ENCODE results near the gene LRRC4C.
"Not testable (repeated sequence)": the region's sequence is repeated elsewhere in the genome, so short reads cannot be mapped to it uniquely, and the experiment has no call there.

Gene LRRC4C

DNA sequence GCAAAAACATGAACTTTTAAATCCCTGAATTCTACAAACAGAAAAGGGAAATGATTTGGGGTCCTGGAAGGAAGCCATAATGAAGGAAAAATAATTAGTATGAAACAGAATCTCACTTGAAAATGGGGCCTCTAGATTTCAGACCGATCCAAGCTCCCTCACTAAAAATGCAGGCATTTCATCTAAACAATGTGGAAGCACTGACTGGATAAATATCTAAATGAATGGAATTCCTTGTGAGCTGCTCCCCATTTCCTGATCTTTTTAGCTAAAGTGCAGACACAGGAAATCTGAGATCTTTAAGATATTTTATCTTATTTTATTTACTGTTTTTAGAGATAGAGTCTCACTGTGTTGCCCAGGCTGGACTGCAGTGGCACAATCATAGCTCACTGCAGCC, 1255.8 kb downstream of the LRRC4C start:
- DNase-seq: no peak

DNA sequence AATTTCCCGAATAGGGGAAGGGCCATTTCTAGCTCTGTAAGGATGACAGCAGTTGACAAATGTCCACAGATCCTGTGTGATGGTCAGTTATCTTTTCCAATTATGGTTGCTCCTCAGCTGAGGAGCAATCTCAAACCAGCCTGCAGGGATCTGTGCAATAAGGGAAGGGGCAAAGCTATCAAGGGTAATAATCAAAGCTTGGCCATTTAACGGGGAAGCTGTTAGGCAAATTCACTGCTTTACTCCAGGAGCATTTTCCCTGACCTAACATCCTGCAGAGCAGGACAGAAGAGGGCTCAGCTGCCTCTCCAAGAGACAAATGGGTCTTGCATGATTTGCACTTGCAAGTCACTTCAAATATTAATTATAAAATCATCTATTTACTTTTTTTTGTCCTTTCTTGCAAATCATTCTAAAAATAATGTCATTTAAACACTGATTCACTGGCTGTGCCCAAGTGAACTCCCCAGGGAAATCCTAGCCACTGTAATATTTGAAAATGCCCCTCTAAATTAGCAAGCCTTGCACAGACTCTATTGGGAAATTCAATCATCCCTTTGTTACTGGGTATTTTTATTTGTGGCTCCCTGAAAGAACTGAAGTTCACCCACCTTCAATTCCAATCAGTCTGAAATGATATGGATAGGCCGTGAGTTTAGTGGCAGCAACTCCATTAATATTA, 1256.7 kb downstream of the LRRC4C start:
- DNase-seq: no peak

DNA sequence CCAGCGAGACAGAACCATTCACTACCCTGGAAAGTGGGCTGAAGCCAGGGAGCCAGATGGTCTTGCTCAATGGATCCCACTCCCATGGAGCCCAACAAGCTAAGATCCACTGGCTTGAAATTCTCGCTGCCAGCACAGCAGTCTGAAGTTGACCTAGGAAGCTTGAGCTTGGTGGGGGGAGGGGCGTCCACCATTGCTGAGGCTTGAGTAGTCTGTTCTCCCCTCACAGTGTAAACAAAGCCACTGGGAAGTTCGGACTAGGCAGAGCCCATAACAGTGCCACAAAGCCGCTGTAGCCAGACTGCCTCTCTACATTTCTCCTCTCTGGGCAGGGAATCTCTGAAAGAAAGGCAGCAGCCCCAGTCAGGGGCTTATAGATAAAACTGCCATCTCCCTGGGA, 1266.9 kb downstream of the LRRC4C start:
- not testable (repeated sequence) for DNase-seq

DNA sequence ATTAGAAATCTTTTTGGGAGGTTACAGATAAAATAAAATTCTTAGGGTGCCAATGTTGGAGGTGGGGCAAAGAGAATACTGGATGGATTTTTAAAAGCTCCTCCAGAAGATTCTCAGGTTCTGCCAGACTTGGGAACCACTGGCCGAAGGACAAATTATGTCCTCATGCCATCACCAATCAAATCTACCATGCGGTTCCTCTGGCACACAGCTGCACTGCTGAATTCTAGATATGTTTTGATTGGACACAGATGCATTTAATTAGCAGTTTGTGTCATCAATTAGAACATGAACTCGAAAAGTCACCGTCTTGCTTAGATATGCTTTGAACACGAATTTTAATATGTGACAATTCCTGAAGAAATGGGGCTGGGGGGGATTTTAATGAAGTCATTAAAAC, 1269.2 kb downstream of the LRRC4C start:
- DNase-seq: no peak

DNA sequence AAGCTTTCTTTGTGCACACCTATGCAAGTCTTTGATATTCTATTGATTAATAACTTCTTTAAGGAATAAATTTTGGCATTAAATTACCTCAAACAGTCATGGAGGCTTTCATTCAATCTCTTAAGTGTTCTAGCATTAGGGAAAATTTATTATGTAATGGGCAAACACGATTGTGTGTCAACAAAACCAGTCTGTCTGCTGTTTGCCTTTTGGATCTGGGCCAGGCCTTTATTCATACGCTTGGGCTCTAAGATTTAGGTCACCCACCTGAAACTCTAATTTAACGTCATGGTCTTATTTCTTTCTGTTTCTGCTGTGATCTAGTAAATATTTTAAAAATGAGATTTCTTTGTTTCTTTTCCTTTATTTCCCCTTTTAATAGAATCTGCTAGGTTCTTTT, 1270.6 kb downstream of the LRRC4C start:
- DNase-seq: no peak

DNA sequence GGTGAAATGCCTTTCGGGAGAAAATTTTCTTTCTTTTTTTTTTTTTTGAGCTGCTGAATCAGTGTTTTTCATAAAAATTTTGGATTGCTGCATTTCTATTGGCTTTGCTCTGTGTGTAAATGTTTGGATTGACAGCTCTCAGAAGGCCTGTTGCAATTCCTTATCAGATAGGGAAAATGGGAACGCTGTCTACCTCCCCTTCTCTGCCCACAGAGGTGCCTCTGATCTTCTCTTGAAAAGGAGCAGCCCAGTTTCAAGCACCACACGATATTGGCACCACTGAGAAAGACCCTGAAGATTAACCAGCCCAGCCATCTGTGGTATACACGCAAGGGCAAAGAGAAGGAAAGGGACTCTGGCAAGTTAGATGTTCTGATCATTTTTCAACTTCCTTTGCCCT, 1272.2 kb downstream of the LRRC4C start:
- DNase-seq: no peak

DNA sequence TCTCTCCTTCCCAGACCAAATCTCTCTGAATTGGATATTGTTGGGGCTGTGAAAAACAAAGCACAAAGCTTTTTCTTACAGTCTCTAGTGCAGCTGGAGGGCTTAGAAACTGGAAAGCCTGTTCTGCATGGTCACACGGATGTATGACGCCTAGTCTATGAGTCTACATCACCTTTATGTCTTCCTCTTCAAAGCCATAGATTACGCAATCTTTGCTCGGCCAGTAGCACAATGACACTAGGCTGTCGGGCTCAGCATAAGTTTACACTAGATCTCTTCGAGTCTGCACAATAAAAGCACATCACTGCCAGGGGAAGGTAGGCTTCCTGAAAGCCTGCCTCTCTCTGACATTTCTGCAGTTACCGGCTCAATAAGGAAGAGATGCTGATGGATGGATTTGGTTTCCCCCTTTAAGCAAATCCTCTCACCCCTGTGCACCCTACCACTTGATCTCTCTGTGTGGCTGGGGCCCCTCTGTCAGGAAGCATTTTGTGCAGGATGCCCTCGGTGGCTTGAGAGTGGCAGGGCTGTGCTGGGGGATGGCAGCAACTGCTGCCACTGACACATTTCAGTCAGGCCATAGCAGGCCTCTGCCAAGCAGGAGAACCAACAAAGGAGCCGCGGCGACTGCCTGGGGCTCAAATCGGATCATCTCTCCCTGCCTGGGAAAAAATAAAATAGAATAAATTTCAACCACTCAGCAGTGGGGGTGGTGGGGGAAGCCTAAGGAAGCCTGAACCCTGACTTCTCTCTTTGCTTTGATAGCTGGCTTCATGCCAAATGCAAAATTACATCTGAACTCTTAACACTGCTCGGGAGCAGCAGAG, 1272.8 kb downstream of the LRRC4C start:
- no peak for DNase-seq

DNA sequence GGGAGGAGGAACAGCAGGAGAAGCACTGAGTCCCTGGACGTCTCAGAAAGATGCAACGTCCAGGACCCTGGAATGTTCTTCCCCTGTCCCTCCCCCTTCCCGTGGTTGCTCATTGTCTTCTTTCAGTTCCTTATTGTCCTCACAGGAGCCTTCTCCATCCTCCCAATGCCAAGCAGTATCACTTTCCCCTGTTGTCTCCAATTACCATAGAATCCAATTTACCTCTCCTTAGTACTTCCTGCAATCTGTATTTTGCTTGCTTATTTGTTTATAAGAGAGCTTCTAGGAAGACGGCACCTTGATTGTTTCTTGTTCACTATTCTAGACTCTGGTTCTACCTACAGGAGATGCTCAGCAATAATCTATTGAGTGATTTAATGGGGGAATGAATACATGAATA, 1273.7 kb downstream of the LRRC4C start:
- DNase-seq: no peak

DNA sequence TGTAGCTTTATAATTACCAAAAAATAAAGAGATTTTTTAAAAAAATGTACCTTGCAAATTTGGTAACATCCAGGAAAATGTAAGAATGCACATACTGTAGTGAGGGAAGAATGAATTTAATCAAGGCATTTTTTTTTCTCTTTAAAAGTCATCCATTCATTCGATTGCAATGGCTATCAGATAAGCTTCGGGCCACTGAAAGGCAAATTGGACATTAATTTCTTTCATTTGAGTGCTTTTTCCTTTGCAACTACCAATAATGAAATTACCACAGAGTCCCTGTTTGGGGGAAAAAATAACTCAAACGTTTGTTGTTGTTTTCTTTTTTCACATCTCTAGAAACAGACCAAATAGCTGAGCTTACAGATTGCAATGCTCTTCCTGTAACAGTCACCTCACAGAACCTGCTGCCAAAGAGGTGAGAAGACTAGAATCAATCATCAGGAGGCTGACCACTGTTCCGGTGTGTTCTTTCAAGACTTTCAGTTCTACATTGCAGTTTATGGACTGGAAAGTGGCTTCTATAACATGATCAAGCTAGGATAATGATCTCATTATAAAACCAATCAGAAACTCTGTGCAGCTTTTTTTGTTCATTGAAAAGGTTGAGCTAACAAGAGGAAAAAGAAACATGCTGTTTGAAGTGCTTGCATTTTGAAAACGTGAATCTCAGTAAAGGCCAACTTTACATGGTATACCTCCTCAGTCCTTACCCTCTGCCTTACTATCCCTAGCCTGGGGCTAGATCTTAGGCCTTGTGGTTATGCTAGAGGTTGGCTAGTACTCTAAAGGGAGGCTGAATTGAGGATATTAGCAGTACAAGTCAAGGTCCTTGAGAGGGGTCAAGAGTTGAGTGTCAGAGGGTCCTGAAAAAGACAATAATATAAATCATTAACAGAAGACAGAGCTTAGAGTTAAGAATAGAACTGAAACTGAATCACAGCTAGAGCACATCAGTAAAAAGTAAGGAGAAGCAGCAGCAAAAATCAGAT, 1276.1 kb downstream of the LRRC4C start:
- DNase-seq: no peak

DNA sequence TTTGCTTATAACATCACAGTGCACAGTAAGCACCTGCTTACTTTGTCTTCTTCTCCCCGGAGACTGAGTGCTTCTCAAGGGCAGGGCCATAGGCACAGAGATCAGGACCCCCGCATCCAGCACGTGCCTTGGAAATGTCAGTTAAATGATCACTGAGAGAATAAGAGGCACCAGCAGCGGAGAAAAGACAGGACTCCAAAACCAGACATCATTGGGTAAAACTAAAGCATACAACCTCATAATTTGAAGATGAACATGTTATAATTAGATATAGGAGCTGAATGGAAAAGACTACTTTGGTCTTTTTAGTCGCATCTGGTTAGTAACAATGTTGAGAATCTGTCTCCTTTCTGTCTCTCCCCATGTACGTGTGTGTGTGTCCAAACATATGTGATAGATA, 1279.9 kb downstream of the LRRC4C start:
- no peak for DNase-seq

DNA sequence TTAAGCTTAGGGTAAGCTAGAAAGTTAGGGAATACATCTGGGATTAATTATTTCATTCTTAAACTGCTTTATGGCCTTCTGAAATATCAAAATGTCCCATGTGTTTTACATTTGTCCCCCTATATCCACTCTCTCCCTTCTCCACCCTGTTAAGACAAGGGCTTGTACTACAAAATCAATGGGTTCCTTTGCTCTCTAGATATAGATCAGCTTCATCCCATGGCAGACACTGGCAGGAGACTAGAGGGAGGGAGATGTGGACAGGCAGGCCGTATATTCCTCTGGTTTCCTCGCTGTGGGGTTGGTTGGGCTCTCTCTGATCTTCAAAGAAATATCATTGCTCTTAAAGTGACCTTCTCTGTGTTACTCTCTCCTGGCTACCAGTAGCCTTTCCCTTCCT, 1281.0 kb downstream of the LRRC4C start:
- no peak for DNase-seq

DNA sequence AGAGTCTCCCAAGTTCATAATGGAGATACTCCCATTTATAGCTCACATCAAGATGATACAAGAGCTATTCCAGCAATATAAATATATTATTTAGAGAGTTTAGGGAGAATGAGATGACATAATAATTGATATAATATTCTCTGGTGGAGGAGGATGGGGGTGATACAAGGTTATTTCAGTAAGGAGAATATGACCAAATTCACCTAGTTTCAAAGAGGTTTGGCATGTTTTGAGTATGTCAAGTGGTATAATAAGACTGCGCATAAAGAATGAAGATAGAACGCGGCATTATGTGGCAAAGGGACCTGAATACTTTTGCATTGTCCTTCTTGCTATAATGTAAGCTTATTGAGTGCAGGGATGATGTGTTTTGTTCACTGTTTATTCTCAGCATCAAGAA, 1283.5 kb downstream of the LRRC4C start:
- DNase-seq: no peak

DNA sequence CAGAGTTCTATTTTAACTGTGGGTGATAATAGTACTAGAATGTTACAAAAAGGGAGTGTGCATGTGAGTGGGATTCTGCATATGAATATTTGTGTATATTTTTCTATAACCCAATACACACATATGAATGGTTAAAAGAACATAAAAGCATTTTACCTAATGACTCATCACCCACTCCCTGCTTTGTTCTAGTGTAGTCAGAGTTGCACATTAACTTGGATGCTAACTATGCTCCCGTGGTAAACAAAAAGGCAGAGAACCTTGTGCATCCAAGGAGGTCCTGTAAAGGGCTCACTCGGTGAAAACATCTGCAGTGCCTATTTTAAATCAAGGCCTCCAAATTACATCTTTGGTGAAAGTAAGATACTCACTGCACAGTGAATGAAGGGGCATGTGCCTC, 1289.4 kb downstream of the LRRC4C start:
- no peak for DNase-seq

DNA sequence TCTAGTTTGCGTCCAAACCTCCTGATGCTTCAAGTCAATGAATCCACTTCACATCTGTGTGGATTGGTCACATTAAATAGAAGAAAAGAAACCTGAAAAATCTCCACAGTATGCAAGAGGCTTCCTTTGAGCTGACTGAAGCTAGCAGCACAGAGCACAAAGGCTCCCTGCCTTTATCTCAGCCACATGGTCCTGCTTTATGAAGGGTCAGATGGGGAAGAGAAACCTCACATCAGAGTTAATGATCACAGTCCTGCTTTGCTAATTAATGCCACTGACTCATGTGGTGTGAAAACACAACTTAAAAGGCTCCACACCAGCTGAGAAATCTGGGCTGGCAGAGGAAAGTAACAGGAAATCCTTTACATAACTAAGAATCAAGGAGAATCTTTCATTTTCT, 1291.0 kb downstream of the LRRC4C start:
- no peak for DNase-seq

DNA sequence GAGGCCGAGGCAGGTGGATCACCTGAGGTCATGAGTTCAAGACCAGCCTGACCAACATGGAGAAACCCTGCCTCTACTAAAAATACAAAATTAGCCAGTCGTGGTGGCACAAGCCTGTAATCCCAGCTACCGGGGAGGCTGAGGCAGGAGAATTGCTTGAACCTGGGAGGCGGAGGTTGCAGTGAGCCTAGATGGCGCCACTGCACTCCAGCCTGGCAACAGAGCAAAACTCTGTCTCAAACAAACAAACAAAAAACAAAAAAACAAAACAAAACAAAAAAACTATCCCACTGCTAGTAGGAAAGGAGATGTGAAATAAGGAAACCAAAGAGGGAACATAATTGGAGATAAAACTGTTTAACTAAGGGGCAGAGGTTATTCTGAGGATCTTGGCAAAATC, 1291.6 kb downstream of the LRRC4C start:
- not testable (repeated sequence) for DNase-seq

DNA sequence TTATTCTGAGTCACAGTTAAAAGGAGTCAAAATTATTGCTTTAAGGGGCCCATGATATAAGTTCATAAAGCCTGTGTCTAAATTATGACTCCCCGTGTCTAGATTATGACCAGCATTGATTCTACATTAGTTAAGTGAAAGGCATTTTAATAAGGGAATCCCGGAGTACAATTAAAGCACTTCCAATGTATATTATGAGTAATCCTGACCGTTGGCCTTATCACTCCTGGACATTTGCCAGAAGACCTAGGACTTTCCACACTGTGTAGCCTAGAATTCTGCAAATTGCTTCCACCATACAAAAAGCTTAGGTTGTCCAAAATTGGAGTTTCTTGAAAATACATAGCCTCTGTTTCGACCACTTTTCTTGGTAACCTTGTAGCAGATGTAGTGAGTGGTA, 1292.6 kb downstream of the LRRC4C start:
- DNase-seq: no peak

DNA sequence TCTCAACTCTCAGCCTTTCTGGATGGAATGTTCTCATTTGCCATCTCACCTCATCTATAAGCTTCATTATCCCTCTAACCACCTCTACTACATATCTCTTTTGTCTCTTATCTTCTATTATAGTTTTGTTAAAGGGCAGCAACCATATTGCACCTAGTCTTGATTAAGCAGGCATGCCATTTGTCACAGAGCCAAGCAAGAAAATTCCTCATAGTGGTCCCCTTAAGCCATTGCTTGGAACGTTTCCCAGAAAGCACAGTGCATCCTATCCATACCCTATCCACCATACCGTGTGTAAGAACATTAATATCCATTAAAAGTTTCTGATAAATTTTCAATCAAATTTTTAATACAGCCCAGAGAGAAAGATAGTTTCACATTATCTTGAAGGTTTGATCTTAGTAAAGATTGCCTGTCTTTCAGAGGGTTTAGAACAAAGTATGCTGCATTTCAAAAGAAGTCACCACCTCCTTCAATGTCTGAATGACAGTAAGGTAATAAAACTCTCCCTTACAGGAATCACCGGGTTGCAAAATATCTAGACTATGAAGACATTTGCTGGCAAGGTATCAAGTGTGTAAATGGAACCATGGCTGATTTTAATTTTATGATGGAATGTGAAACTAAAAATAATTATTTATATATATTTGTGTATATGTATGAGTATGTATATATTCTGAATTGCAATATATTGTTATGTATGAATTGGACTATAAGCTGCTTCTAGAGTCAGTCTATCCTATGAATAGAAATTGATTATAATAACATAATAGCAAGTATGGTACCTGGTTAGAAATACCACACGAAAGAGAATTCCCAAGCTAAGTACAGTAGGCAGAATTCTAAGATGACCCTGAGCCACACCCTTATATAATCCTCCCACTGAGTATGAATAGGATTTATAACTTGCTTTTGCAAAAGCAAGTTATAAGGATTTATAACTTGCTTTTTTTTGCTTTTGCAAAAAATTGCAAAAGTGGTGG, 1296.3 kb downstream of the LRRC4C start:
- DNase-seq: no peak

DNA sequence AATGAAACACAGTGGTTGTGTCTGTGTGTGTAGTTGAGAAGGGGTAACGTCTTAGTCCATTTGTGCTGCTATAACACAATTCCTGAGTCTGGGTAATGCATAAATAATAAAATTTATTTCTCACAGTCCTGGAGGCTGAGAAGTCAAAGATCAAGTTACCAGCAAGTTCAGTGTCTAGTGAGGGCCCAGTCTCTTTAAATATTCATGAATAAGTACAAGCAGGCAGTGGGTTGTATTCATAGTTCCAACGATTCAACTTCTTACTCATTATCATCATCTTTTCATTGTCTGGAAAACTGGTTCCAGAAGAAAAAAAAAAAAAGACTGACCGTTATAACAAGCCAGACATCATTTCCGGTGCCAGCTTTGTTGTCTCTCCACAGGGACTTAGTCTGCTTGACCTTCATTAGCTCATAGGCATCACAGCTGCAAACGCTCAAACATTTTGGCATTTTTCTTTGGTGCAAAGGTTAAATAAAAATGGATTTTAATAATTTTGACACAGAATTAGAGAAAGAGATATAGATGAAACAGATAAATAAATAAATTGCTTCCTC, 1297.5 kb downstream of the LRRC4C start:
- no peak for DNase-seq

DNA sequence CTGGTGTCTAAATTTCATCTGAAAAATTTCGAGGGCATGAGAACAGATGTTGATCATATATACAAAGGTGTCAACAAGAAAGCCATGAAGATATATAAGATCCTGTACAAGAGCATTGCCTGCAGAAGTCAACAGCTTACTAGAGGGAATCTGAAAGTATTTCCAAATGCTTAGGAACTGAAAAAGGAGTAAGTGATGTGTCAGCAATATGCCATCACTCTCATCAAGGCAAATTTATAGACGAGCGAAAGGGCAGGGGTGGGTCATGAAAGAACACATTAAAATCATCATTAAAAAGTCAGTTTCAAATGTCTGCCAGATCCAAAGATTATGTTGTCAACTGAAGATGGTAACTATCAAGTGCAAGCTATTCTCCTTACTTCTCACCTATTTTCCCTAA, 1299.0 kb downstream of the LRRC4C start:
- no peak for DNase-seq

DNA sequence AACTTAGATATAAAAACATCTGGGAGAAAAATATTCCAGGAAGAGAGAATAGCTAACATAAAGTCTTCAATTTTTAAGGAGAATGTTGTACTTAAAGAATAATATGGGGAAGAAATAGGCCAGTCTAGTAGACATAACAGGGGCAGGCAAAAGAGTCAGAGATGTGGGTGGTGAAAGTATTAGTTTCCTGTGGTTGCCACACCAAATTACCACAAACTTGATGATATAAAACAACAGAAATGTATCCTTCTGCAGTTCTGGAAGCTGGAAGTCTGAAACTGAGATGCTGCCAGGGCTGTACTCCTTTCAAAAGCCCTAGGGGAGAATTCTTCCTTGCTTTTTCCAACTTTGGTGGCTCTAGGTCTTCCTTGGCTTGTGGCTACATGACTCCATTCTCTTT, 1309.7 kb downstream of the LRRC4C start:
- no peak for DNase-seq

DNA sequence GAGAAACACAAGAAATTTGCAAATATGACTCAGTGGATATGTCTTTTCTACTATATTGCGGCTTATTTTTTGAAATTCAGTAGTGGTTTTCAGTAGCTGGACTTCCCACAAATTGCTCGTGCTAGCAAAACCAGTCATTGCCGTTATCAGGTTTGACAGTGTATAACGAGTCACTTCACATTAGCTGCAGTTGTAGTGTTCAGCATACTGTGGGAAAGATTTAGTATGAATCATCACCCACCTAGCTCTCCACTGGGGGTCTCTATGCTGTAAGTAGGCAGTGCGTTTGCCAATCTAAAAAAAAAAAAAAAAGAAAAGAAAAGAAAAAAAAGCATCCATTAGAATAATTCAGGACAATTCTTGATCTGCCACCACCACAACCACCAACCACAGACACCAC, 1318.9 kb downstream of the LRRC4C start:
- DNase-seq: no peak

DNA sequence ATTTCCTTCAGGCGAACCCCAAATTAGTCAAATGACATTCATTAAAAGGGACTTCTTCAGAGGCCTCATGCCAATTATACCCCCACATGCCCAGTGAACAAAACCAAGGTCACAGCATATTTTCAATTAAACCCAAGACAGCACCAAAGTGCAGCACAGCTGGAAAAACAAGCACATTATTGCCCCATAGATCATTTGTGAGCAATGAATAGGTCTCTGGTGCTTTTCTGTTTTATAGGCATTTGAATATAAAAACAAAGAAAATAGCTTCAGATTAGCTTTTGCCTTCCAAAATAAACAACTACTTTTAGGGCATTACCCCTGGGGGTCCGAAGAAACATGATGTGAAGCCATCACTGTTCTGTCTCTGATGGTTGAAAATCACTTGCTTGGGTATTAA, 1319.9 kb downstream of the LRRC4C start:
- DNase-seq: no peak

Data from CD4-positive, alpha-beta T cell treated with Interleukin-10 for 1 hour (primary cell).